Astrocyte of the hippocampus (primary cell): Measurements from ENCODE around the gene LRRC43.
"Not testable (repeated sequence)": the region's sequence is repeated elsewhere in the genome, so short reads cannot be mapped to it uniquely, and the experiment has no call there.

Experiments
- DNase-seq: peaks from one replicate; pipeline ENCODE4 v3.0.0; 2011; ENCODE audit warnings: low read depth, low spot score

Gene LRRC43

DNA sequence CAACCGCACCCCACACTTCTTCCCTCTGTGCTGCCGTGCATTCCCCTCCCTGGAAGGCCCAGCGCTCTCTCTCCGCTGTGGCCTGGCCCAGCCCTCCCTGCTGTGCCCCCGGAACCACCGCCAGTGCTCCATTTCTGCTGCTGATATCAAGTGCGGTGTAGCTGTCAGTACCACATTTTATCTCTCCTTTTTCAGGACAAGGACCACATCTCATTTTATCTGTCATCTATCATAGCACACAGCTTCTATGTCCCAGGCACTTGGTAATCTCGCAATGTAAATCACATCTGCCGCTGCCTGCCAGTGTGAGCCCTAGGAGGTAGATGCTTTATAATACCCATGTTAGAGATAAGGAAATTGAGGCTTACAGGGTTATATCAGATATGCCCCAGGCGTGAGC is 27.2 kb upstream of the LRRC43 start:
- no peak for DNase-seq

- DNase-seq, result no peak
These were observed 24.1 kb upstream of the LRRC43 start for GRCh38 chr12:122158700-122159285.

DNA sequence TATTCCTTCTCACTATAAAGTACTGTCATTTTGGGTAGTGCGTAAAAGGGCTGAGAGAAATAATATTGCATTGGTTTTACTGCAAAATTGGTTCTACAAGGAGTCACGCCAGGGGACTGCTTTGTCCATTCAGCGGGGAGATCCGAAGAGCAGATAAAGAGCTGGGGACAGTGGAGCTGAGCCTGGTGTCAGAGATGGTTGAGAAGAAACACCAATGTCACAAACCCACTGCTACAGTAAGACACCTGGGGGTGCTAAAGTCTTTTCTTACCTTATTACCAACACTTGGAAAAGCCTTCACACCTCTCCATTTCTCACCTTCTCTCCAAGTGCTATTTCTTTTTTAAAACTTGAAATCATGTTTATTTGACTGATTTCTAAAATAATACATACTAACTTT is 23.0 kb upstream of the LRRC43 start:
- no peak for DNase-seq

- no peak for DNase-seq
These were observed 22.2 kb upstream of the LRRC43 start for GRCh38 chr12:122160761-122161160.

DNA sequence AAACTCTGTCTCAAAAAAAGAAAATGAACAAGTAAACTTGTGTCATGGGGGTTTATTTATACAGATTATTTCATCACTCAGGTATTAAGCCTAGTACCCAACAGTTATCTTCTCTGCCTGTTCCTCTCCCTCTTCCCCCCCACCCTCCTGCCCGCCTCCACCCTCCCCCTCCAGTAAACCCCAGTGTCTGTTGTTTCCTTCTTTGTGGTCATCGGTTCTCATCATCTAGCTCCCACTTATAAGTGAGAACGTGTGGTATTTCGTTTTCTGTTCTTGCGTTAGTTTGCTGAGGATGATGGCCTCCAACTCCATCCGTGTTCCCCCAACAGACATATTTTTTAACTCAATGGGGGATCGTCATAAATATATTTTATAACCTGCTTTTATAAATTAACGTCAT is 21.2 kb upstream of the LRRC43 start:
- DNase-seq, result no peak

- DNase-seq, result no peak
These were observed 19.9 kb upstream of the LRRC43 start for GRCh38 chr12:122162976-122163375.

GRCh38 chr12:122166422-122167349 is 16.2 kb upstream of the LRRC43 start:
- DNase-seq, result peak; percentile 19

DNA sequence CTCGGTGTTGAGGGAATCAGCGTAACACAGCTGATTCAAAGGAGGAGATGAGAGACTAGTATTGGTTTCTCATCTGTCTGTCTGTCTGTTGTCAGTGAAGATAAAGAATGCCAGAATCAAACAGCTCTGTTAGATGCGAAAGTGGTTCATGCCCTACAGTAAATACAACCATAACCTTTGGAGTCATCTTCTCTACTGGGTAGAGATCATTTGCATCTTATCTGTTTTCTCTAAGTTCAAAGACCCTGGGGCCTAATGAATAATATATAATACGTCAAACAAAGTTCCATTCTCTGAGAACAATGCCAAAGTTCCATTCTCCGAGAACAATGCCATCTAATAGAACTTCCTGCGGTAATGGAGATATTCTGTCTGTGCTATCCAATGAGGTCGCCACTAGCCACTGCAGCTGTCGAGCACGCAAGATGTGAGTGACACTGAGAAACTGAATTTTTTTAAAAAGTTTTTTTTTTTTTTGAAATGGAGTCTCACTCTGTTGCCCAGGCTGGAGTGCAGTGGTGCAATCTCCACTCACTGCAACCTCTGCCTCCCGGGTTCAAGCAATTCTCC is 15.5 kb upstream of the LRRC43 start:
- DNase-seq, result no peak

- DNase-seq, result no peak
These were observed 14.4 kb upstream of the LRRC43 start for GRCh38 chr12:122168492-122168891.

DNA sequence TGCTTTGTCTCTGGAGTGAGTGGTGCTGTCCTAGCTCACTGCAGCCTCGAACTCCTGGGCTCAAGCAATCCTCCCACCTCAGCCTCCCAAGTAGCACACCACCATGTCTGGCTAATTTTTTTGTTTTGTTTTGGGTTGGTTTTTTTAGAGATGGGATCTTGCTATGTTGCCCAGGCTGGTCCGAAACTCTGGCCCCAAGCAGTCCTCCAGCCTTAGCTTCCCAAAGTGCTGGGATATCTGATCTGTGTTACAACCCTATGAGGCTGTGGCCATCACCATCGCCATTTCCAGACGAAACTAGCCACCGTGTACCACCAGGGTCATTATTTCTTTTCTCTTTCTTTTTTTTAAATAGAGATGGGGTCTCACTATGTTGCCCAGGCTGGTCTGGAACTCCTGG is 11.5 kb upstream of the LRRC43 start:
- DNase-seq, result no peak

GRCh38 chr12:122172262-122172939 is 10.5 kb upstream of the LRRC43 start:
- DNase-seq, result no peak

- DNase-seq, result no peak
These were observed 8.6 kb upstream of the LRRC43 start, which contains the start of gene IL31 for GRCh38 chr12:122174155-122174845. Gene IL31 (minus strand): TSS chr12:122174221. CDS start chr12:122174172, 49 bp downstream.

DNA sequence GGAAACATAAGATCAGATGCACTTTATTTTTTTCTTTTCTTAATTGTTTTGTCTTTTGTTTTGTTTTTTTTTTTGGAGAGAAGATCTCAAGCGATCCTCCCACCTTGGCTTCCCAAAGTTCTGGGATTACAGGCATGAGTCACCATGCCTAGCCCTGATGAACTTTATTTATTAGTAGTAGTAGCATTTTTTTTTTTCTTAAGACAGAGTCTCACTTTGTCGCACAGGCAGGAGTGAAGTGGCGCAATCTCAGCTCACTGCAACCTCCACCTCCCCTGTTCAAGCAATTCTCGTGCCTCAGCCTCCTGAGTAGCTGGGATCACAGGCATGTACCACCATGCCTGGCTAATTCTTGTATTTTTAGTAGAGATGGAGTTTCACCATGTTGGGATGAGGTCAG is 6.5 kb upstream of the LRRC43 start:
- not testable (repeated sequence) for DNase-seq

GRCh38 chr12:122183588-122183940 is 641 bp downstream of the LRRC43 start:
- no peak for DNase-seq

DNA sequence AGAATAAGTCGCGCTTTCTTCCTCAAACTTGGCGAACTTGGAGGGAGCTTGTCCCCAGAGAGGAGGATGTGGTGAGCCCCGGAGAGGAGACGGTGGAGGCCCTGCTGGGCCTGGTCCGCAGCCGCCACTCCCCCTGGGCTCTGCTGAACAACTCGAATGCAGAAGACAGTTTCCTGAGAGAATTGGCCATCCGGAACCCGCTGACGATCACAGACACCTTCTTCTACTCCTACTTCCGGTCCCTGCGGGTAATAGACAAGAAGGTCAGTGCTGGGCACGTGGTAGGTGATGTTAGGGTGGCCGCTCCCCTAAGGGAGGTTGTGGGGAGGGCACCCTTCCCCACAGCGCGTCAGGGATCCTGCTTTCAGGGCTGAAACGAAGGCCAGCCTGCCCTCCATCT is 1.6 kb downstream of the LRRC43 start:
- DNase-seq, result no peak

DNA sequence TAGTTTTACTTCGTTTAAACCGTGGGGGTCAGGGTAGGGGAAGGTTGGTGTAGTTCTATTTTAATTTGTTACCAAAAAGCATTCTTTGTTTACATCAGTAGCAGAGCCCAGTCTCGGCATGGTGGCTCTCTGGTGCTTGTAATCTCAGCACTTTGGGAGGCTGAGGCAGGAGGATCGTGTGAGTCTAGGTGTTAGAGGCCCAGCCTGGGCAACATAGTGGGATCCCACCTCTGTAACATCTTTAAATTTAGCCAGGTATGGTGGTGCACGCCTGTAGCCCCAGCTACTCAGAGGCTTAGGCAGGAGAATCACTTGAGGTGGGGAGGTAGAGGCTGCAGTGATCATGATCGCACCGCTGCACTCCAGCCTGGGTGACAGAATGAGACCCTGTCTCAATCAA is 2.2 kb downstream of the LRRC43 start:
- DNase-seq, result no peak

GRCh38 chr12:122185494-122186082 is 2.7 kb downstream of the LRRC43 start:
- DNase-seq, result no peak

DNA sequence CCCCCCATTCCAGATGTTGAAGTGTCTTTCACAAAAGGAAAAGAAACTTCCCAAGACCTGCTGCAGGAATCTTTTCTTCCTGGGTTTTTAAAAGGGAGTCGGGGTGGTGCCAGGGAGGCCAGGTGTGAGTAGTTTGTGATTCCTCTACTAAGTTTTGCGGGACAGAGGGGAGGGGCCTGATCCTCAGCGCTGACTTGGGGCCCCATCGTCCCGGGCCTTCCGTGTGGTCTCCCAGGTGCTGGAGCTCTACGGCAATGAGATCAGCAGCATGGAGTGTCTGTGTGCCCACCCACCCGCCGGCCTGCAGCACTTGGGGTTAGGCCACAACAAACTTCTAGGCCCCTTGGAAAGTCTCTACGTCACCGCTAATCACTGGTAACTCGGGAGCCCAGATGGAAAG is 4.5 kb downstream of the LRRC43 start:
- DNase-seq, result no peak

- no peak for DNase-seq
These were observed 6.9 kb downstream of the LRRC43 start for GRCh38 chr12:122189626-122190475.
